ENCODE measurements around the gene MORC2. TPM values are rescaled to one million over a fixed set of nuclear protein-coding genes. Genes with fewer than 3 reads are reported as not detected.

Gene MORC2
- total and polyA plus RNA-seq, 10 of the 15 experiments (the other 5 are each of a cell fraction or from before 2014, with no cell fraction given) = 1.7 to 16.3 (median 9.0) TPM

GRCh38 chr22:30903876-30904460 lies 64.6 kb downstream of the MORC2 start:
- no TSS peak for BruUV-seq (replicated peaks)

More at GRCh38 chr22:30903876-30904460, 64.6 kb downstream of the MORC2 start:
- ChIA-PET CTCF (interaction anchor here (0.9 to 3.3 kb wide), 4 partner anchors 13 to 315 kb away, joined by 3 to 11 read pairs (median 3); no protein-coding TSS in a partner anchor), RAD21 (ENCODE audit: unreplicated experiment) (interaction anchor here (1.5 kb wide), 1 partner anchor 15 kb away, joined by 4 read pairs; no protein-coding TSS in a partner anchor), SMC1A (ENCODE audit: uncharacterized antibody, unreplicated experiment) (no interaction called here), POLR2A (no interaction called here)
- no peak overlapping the region for H3K27ac ChIP-seq (ENCODE audit: control insufficient read depth, insufficient read depth)
- peaks cover 9% of the 10 kb centered on the region for H3K4me1 ChIP-seq (ENCODE audit: control insufficient read depth, insufficient read depth, low read length)
- H3K9me3 ChIP-seq (replicated peaks; ENCODE audit: control insufficient read depth, insufficient read depth, low read length) = no peaks in the 10 kb centered on the region; the same call in 2 of the 3 replicates
- 89% methylated on average over 6 of the region's 6 CpGs for WGBS (ENCODE audit: insufficient coverage, insufficient replicate concordance, low lambda C conversion rate, missing lambda C conversion rate)
- no peaks in the 10 kb centered on the region for H3K79me2 ChIP-seq (ENCODE audit: control insufficient read depth, insufficient read depth, low read length)
- intact Hi-C loops (cut with micrococcal nuclease; ENCODE audit: unreplicated experiment) = no loop called here
- no peak overlapping the region for H3K9ac ChIP-seq (ENCODE audit: control insufficient read depth, insufficient read depth, low read length)
- ATAC-seq (no peak), DNase-seq (ENCODE audit: low read depth, low spot score) (no peak), FAIRE-seq (no peak)
- H3K36me3 ChIP-seq (ENCODE audit: control insufficient read depth in 2 of 2, insufficient read depth in 2 of 2, low read length in 1 of 2) = peaks cover 0 to 5% of the 10 kb centered on the region in 2 experiments; a peak in 2 of 4 replicates
- H3K4me2 ChIP-seq (ENCODE audit: control insufficient read depth, insufficient read depth) = no peak overlapping the region
- in situ Hi-C loops (cut with MboI) = loop anchor here (25.0 kb wide), 2 partner anchors 142 to 267 kb away; partner anchors contain the start of gene SLC35E4
- H3K27me3 ChIP-seq (replicated peaks in 1 of 2; ENCODE audit: control insufficient read depth in 2 of 2, insufficient read depth in 2 of 2, low read length in 1 of 2) = no peaks in the 10 kb centered on the region
- no peaks in the 10 kb centered on the region for H4K20me1 ChIP-seq (ENCODE audit: control insufficient read depth, insufficient read depth)
- H3K4me3 ChIP-seq = no peak overlapping the region
- H2AFZ ChIP-seq (ENCODE audit: control insufficient read depth, low read depth, low read length) = no peak overlapping the region
- TF ChIP-seq RB1 (IDR thresholded peaks at IDR 0.05; ENCODE audit: borderline replicate concordance) (no peak), HDAC6 (IDR thresholded peaks at IDR 0.05; ENCODE audit: unreplicated experiment) (no peak), PRDM15 (CRISPR knock-in tag; IDR thresholded peaks at IDR 0.05) (no peak), E2F4 (IDR thresholded peaks at IDR 0.05; ENCODE audit: low read depth, low read length) (no peak), GATAD2B (conservative IDR thresholded peaks at IDR 0.05; ENCODE audit: low read depth) (no peak), E4F1 (IDR thresholded peaks at IDR 0.05; ENCODE audit: borderline replicate concordance, partially characterized antibody) (no peak), NFIC (IDR thresholded peaks at IDR 0.05; ENCODE audit: low read depth, low read length) (no peak)

All from GM12878 (cell line).